GM12865 (cell line): ENCODE data around the gene NLN.
A peak's percentile ranks its signal among the peaks of the same experiment; 100 is the strongest.

Experiments
- DNase-seq: peaks from one replicate; pipeline ENCODE4 v3.0.0; 2010; ENCODE audit warnings: low read depth
- H3K4me3 ChIP-seq: 2 replicates; pipeline ENCODE4 v1.5.1; 2011; ENCODE audit warnings: mild to moderate bottlenecking, low read depth, low read length, control low read depth
- CTCF ChIP-seq: IDR thresholded peaks from 2 replicates; pipeline ENCODE4 v1.5.1; 2011; ENCODE audit warnings: low read length, control low read depth, low read depth, inconsistent platforms; ENCODE audit not compliant: insufficient read depth; ENCODE audit errors: missing control alignments

The NLN gene

GRCh38 chr5:65749221-65749844, 27.3 kb downstream of the NLN start:
- DNase-seq, result no peak
- TF ChIP-seq CTCF, result no peak
- H3K4me3 ChIP-seq, result no peak overlapping the region

GRCh38 chr5:65749956-65750355, 28.0 kb downstream of the NLN start:
- H3K4me3 ChIP-seq, result no peak overlapping the region
- no peak for TF ChIP-seq CTCF
- no peak for DNase-seq

DNA sequence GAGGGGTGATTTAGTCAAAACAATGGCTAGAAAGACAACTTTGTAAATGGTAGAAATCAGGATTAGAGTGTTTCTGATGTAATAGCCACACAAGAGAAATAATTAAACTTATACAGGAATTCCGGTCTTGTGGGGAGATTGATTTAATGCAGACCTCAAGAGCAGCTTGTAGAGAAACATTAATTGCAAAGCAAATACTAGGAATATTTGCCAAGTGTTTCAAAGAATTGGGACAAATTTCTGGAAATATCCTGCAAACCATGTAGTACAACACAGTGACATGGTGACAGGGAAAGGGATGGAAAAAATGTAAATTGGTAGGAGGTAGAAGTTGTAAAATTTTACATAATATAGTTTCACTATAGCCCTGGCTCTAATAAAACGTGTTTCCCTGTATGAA, 28.9 kb downstream of the NLN start:
- no peak for TF ChIP-seq CTCF
- no peak for DNase-seq
- no peak overlapping the region for H3K4me3 ChIP-seq

- no peak overlapping the region for H3K4me3 ChIP-seq
- no peak for DNase-seq
Observed at GRCh38 chr5:65753189-65753588, 31.2 kb downstream of the NLN start.

DNA sequence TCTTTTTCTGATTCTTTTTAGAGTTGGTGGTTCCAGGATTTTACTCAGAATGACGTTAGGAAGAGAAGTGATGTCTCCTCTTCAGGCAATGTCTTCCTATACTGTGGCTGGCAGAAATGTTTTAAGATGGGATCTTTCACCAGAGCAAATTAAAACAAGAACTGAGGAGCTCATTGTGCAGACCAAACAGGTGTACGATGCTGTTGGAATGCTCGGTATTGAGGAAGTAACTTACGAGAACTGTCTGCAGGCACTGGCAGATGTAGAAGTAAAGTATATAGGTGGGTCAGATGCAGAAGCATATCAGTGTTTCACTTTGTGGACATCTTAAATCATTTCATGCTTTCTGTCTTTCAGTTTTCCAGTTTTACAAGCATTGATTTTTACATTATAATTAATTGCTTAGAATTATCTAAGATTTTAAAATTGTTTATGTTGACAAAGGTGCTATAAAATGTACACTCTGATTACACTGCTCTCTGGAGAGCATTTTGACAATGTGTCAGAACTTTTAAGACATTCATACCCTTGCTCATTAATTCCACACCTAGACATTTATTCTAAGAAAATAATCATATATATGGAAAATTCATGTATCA, 36.6 kb downstream of the NLN start:
- TF ChIP-seq CTCF, result no peak
- DNase-seq, result no peak
- H3K4me3 ChIP-seq, result no peak overlapping the region

More at GRCh38 chr5:65753189-65753588, 31.2 kb downstream of the NLN start:
- TF ChIP-seq CTCF, result no peak

DNA sequence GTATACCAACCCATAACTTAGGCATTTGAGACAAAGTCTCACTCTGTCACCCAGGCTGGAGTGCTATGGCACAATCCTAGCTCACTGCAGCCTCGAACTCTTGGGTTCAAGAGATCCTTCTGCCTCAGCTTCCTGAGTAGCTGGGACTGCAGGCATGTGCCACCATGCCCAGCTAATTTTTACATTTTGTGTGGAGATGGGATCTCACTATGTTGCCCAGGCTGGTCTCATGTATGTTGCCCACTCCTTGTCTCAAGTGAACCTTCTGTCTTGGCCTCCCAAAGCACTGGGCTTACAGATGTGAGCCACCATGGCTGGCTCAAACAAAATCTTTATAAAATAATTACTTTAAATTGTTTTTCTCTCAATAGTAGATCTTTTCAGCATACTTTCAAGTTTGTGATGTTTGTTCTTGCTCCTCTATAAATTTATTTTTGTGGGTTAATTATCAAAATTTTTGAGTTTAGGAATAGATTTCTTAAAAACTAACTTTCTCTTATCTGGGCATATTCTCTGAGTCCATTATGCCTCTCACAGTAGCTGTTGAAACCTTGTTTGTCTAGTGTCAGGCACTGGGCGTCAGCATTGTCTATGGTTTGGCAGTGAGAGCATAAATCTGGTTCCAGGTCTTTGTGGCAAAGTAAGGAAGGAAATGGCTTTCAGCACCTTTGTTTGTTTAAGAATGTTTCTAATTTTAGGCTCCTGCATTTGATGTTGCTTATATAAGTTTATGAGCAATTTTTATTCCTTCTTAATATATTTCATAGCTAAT, 38.7 kb downstream of the NLN start:
- peak; percentile 23 for TF ChIP-seq CTCF
- no peak overlapping the region for H3K4me3 ChIP-seq
- DNase-seq, result peak; percentile 64

DNA sequence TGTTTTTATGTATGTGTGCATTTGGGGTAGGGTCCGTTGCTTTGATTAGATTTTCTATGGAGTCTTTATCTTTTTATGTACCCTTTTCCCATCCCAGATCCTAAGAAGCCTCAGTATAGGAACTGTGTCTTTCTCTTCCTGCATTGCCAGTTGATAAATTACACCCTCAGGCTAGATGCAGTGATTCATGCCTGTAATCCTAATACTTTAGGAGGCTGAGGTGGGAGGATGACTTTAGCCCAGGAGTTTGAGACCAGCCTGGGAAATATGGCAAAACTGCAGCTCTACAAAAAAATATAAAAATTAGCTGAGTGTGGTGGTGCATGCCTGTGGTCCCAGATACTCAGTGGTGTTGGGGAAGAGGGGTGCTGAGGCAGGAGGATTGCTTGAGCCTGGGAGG, 40.2 kb downstream of the NLN start:
- no peak overlapping the region for H3K4me3 ChIP-seq
- no peak for DNase-seq
- no peak for TF ChIP-seq CTCF
